ENCODE results near the gene PTMS. TPM values are rescaled to one million over a fixed set of nuclear protein-coding genes. Genes with fewer than 3 reads are reported as not detected.
A peak's percentile ranks its signal among the peaks of the same experiment; 100 is the strongest.

PTMS gene
- total RNA-seq, 1 experiment from 2014 or later, result 422 TPM

GRCh38 chr12:6817662-6818157 lies 51.5 kb downstream of the PTMS start:
- H3K4me2 ChIP-seq (ENCODE audit: insufficient read depth, insufficient read length, low read length), result no peak overlapping the region
- peaks cover 7% of the 10 kb centered on the region; the same call in 1 of the 2 replicates for H3K4me1 ChIP-seq (ENCODE audit: insufficient read depth, low read length)
- no peak overlapping the region for H3T11ph ChIP-seq (ENCODE audit: low read length)
- H3K4ac ChIP-seq (ENCODE audit: low read depth, low read length), result no peak overlapping the region
- H2BK15ac ChIP-seq (ENCODE audit: low read depth, low read length), result no peak overlapping the region
- no peak overlapping the region for H2BK120ac ChIP-seq (ENCODE audit: low read depth, low read length, poor library complexity, severe bottlenecking)
- H3K23me2 ChIP-seq (ENCODE audit: insufficient read length, low read depth, low read length, poor library complexity, severe bottlenecking), result peaks cover 8% of the 10 kb centered on the region
- TF ChIP-seq, protein P1, sequence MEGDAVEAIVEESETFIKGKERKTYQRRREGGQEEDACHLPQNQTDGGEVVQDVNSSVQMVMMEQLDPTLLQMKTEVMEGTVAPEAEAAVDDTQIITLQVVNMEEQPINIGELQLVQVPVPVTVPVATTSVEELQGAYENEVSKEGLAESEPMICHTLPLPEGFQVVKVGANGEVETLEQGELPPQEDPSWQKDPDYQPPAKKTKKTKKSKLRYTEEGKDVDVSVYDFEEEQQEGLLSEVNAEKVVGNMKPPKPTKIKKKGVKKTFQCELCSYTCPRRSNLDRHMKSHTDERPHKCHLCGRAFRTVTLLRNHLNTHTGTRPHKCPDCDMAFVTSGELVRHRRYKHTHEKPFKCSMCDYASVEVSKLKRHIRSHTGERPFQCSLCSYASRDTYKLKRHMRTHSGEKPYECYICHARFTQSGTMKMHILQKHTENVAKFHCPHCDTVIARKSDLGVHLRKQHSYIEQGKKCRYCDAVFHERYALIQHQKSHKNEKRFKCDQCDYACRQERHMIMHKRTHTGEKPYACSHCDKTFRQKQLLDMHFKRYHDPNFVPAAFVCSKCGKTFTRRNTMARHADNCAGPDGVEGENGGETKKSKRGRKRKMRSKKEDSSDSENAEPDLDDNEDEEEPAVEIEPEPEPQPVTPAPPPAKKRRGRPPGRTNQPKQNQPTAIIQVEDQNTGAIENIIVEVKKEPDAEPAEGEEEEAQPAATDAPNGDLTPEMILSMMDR (conservative IDR thresholded peaks at IDR 0.05), result no peak
- H3K23ac ChIP-seq (ENCODE audit: insufficient read length, low read depth, low read length), result no peak overlapping the region
- no peak overlapping the region for H4K5ac ChIP-seq (ENCODE audit: insufficient read length, low read depth, low read length)
- H3K9ac ChIP-seq (ENCODE audit: extremely low read depth, insufficient read length, low read length), result no peak overlapping the region
- Mint-ChIP-seq H3K4me3 (peak overlapping the region in 1 of 2 experiments; percentile 2; a peak in 1 of 5 replicates), H3K9me3 (peaks cover 0 to 2% of the 10 kb centered on the region in 2 experiments; a peak in 1 of 5 replicates), H3K4me1 (peaks cover 44% of the 10 kb centered on the region in 2 experiments), H3K27ac (peak overlapping the region; percentile 0 to 96 (median 9); a peak in 3 of 7 replicates), H3K27me3 (ENCODE audit: low read depth) (peaks cover 66% of the 10 kb centered on the region), H3K36me3 (ENCODE audit: insufficient read depth in 1 of 3, low read depth in 3 of 3) (peaks cover 0 to 3% (median 0%) of the 10 kb centered on the region in 3 experiments; a peak in 1 of 7 replicates)
- H4K91ac ChIP-seq (ENCODE audit: insufficient read length, low read depth, low read length), result no peak overlapping the region
- no peak overlapping the region for H3K18ac ChIP-seq (ENCODE audit: insufficient read length, low read depth, low read length)
- no peak overlapping the region for H2BK5ac ChIP-seq (ENCODE audit: insufficient read length, low read length)
- H3K79me2 ChIP-seq (ENCODE audit: insufficient read depth, low read length), result no peaks in the 10 kb centered on the region
- no peak overlapping the region for H2AK5ac ChIP-seq (ENCODE audit: insufficient read length, low read length)
- peak overlapping the region; percentile 2 for H4K8ac ChIP-seq (replicated peaks; ENCODE audit: insufficient read length, low read depth, low read length)
- WGBS (ENCODE audit: extremely low coverage, insufficient read length, low lambda C conversion rate), result 100% methylated on average over 8 of the region's 20 CpGs
- peaks cover 4% of the 10 kb centered on the region; the same call in 1 of the 2 replicates for H3K27me3 ChIP-seq (ENCODE audit: insufficient read depth, low read length)
- H3K27ac ChIP-seq (ENCODE audit: insufficient read length, low read depth, low read length), result no peak overlapping the region
- H2BK20ac ChIP-seq (ENCODE audit: low read depth, low read length, poor library complexity, severe bottlenecking), result no peak overlapping the region
- H3K79me1 ChIP-seq (ENCODE audit: insufficient read depth, low read depth, low read length, poor library complexity, severe bottlenecking), result no peaks in the 10 kb centered on the region
- no peaks in the 10 kb centered on the region for H4K20me1 ChIP-seq (ENCODE audit: control insufficient read depth, insufficient read depth, insufficient read length)
- H2AFZ ChIP-seq (ENCODE audit: low read length), result no peak overlapping the region
- no peak overlapping the region for H3K14ac ChIP-seq (ENCODE audit: insufficient read depth, low read length)
- H2BK12ac ChIP-seq (ENCODE audit: insufficient read length, low read depth, low read length), result no peak overlapping the region
- DNase-seq, result no peak
- H3K56ac ChIP-seq (ENCODE audit: insufficient read length, low read depth, low read length), result no peak overlapping the region
- no peaks in the 10 kb centered on the region for H3K9me3 ChIP-seq (ENCODE audit: control insufficient read depth, low read depth, low read length)
